HEK293 (cell line): Measurements from ENCODE around the gene ACAP1.

ENCODE experiments used
- CTCF ChIP-seq: fragments of 450-650 bp; formaldehyde crosslinking; IDR thresholded peaks from 2 replicates; pipeline ENCODE4 v1.5.1; 2016; ENCODE audit warnings: missing biosample characterization, missing genetic modification characterization
- SP7 ChIP-seq: fragments of 450-650 bp; formaldehyde crosslinking; IDR thresholded peaks from 2 replicates; pipeline ENCODE4 v1.5.1; 2016; ENCODE audit warnings: missing biosample characterization, missing genetic modification characterization
- ZBTB7A ChIP-seq: fragments of 450-650 bp; formaldehyde crosslinking; IDR thresholded peaks from 2 replicates; pipeline ENCODE4 v1.5.1; 2016; ENCODE audit warnings: low read depth, missing biosample characterization, missing genetic modification characterization
- ZFP3 ChIP-seq: fragments of 450-650 bp; formaldehyde crosslinking; IDR thresholded peaks from 2 replicates; pipeline ENCODE4 v1.5.1; 2016; ENCODE audit warnings: low read depth, missing biosample characterization, missing genetic modification characterization
- ZNF510 ChIP-seq: fragments of 450-650 bp; formaldehyde crosslinking; IDR thresholded peaks from 2 replicates; pipeline ENCODE4 v1.5.1; 2018; ENCODE audit warnings: mild to moderate bottlenecking, missing genetic modification characterization, missing biosample characterization; ENCODE audit not compliant: insufficient replicate concordance
- ZNF692 ChIP-seq: fragments of 450-650 bp; formaldehyde crosslinking; IDR thresholded peaks from 2 replicates; pipeline ENCODE4 v1.5.1; 2016; ENCODE audit warnings: missing biosample characterization, missing genetic modification characterization

- TF ChIP-seq CTCF (tag by site-specific recombination): no peak
- TF ChIP-seq ZBTB7A (tag by site-specific recombination): no peak
- TF ChIP-seq ZFP3 (tag by site-specific recombination): no peak
- no peak for TF ChIP-seq ZNF510
- no peak for TF ChIP-seq ZNF692 (tag by site-specific recombination)
- TF ChIP-seq SP7 (tag by site-specific recombination): no peak
These were observed 6.9 kb downstream of the ACAP1 start for GRCh38 chr17:7343250-7343649.
